ENCODE measurements around the gene TBC1D20.
A peak's percentile ranks its signal among the peaks of the same experiment; 100 is the strongest.

The TBC1D20 gene

GRCh38 chr20:437787-438486, 24.4 kb downstream of the TBC1D20 start:
- no peak for DNase-seq

DNA sequence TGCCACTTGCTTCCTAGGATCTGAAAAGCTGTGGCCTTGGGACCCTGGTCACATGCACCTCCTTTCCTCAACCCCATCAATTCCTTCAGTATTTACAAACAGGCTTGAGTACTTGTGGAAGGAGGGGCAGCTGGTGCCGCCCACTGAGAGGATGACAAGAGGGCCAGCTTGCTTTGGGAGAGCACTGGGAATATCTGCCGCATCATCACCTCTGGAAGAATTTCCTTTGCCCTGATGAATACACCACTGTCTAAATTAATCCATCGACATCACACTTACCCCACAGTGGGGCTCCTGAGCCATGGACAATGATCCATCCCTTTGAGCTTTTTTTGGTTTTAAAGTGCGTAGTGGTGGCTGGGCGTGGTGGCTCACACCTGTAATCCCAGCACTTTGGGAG, 25.9 kb downstream of the TBC1D20 start:
- DNase-seq, result no peak

- no peak for DNase-seq
Measured at GRCh38 chr20:435558-435957, 26.8 kb downstream of the TBC1D20 start.

DNA sequence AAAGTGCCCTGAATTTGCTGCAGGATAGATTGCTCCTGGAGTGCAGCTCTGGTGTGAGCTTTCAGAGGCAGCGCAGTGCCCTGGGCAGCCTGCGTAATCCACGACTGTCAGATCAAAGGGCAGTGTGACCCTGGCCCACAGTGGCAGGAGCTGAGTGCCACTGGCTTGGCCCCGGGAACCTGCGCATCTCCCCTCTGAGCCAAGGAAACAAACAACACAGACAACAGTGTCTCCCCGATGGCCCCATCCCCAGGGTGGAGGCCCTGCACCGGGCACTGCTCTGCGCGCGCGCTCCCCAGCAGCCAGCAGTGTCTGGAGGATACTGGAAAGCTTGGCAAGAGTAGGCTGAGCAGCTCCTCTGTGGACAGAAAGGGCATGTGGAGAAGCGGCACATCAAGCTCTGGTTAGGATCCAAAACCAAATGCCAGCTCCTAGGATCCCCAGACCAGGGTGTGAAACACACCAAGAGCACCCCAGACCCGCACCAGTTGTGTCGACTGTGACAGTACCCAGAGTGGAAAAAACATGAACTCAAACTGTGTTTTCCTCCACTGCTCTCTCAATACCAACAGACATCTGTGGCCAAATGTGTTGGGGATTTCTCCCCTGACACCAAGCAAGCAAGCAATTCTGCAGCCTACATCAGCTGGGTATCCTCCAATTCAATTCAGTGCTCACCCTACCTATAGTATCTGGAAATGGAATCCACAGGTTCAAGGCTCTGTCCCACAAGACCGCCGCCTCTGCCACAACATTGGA, 27.5 kb downstream of the TBC1D20 start:
- no peak for DNase-seq

- DNase-seq, result no peak
Measured at GRCh38 chr20:434221-434620, 28.1 kb downstream of the TBC1D20 start.

GRCh38 chr20:433300-433975, 28.9 kb downstream of the TBC1D20 start:
- peak; percentile 80 for DNase-seq

GRCh38 chr20:432677-433299, 29.5 kb downstream of the TBC1D20 start:
- DNase-seq, result no peak

GRCh38 chr20:432208-432607, 30.1 kb downstream of the TBC1D20 start:
- no peak for DNase-seq

GRCh38 chr20:431012-431904, 31.1 kb downstream of the TBC1D20 start:
- peak; percentile 40 for DNase-seq

DNA sequence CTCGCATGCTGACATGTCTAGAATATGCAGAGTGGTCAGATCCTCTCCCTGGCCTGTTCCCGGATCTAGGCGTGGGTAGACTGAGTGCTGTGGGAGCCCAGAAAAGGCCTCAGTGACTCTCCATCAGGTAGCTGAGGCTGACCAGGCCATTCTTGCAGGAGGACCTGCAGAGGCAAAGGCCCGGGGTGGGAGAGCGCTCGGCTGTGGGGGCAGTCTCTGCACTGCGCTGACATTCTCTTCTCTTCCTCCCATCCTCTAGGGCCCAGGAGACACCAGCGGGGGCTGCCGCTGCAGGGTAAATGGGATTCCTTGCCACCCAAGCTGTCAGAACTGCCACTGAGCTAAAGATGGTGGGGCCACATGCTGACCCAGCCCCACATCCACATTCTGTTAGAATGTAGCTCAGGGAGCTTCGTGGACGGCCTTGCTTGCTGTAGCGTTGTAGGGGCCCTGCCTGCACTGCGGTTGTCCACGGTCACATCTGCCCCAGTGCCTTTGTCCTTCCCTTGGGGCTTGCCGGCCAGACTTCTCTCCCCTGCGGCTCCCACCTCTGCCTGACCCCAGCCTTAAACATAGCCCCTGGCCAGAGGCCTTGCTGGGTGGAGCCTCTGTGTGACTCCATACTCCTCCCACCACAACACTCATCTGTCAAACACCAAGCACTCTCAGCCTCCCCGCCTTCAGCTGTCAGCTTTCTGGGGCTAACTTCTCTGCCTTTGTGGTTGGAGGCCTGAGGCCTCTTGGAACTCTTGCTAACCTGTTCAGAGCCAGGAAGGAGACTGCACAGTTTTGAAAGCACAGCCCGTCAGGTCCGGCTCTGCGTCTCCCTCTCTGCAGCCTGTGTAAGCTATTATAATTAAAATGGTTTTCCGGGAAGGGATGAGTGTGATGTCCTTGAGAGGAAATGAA, 32.0 kb downstream of the TBC1D20 start:
- no peak for DNase-seq

GRCh38 chr20:428658-429200, 33.6 kb downstream of the TBC1D20 start:
- no peak for DNase-seq

DNA sequence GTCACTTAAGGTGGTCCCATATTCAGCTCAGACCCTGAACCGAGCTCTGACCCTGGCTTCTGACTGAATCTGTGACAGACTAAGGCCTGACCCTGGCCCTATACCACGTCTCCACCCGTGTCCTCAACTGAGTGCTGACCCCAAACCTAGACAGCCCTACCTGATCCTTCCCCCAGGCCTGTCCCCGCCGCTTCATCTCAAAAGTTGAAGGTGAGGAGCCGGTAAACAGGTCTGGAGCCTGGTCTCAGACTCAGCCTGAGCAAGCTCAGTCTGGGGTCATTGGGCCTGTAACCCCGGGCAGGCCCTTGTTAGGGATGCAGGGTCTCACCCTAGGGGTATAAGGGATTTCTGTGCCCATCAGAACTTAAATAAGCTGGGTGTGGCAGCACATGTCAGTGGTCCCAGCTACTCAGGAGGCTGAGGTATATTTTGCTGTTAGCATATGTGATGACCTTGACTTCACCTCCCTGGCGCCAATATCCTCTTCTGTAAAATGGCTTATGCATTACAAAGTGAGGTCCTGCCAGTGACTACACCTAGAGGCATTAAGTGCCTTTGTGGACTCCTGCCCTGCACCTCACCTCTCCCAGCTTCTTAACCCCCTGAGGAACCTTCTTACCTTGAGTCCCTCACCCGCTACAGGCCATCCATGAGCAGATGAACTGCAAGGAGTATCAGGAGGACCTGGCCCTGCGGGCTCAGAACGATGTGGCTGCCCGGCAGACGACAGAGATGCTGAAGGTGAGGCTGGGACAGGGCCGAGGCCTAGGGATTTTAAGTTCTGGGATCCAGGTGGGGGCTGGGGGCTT, 34.3 kb downstream of the TBC1D20 start:
- no peak for DNase-seq

DNA sequence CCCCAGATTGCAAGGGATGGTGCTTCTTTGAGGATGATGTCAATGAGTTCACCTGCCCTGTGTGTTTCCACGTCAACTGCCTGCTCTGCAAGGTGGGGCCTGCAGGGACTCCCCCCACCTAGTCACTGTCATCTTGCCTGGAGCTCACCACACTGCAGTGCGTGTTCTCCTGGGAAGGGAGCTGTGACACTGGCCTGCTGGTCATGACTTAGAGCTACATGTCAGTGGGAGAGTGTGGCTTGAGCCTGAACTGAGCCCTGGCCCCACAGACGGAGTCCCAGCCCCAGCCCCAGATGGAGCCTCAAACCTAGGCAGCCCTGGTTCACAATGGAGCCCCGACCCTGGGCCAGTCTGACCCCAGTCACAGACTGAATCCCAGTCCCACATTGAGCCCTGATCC, 34.9 kb downstream of the TBC1D20 start:
- no peak for DNase-seq

DNA sequence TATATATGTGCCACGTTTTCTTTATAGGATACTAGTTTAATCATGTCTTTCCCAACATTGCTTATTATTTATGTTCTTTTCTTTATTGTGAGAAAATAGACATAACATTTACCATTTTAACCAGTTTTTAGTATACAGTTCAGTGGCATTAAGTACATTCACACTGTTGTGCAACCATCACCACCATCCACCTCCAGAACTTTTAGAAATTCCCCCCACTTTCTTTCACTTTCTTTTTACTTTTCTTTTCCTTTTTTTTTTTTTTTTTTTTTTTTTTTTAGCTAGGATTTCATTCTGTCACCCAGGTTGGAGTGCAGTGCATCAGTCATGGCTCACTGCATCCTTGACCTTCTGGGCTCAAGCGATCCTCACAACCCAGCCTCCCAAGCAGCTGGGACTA, 35.8 kb downstream of the TBC1D20 start:
- DNase-seq, result no peak

DNA sequence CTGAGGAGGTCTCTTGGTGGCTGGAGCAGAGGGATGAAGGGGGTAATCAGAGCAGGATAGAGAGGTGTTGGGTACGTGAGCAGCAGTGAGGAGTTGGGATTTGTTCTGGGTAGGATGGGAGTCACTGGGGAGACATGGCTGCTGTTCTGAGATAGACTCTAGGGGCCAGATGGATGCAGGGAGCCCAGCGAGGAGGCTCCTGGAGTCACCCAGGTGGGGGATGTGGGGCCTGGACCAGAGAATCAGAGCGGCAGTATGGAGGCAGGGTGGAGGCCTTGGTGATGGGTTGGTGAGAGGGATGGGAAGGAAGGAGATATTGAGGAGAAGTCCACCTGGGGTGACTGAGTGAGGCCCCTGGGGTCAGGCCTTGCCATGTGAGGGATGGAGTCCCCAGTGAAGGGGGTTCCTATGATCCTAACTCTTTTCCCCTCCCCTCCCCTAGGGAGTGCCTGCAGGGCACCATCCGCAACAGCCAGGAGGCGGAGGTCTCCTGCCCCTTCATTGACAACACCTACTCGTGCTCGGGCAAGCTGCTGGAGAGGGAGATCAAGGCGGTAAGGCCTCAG, 40.6 kb downstream of the TBC1D20 start:
- no peak for DNase-seq

DNA sequence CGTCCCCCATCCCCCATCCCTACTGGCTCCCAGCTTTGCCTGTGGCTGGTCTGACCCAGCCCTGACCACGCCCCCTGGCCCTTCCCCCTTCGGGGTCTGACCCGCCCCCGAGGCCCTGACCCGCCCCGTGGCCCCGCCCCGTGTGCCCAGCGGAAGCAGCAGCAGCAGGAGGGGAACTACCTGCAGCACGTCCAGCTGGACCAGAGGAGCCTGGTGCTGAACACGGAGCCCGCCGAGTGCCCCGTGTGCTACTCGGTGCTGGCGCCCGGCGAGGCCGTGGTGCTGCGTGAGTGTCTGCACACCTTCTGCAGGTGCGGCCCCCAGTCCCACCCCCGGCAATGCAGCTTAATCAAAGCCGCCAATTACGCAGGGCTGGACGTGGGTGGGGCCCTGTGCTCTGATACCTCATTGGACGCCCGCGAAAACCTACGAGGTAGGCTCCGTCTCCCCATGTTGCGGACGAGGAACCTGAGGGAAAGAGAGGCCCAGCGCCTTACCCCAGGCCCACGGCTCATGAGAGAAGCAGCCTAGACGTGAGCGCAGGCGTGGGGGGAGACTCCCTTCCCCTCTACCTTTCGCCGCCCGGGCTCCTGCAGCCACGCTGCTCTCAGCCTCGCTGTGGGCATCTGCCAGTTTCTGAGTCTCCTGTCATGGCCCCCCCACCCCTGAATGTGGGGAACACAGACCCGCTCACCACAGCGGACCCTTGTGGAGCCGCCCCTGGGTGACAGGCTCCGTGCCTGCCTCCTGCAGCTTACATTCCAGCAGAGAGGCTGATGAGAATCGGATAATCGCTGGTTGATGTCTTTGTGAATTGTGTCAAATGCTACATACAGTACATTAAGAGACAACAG, 41.4 kb downstream of the TBC1D20 start:
- DNase-seq, result no peak

DNA sequence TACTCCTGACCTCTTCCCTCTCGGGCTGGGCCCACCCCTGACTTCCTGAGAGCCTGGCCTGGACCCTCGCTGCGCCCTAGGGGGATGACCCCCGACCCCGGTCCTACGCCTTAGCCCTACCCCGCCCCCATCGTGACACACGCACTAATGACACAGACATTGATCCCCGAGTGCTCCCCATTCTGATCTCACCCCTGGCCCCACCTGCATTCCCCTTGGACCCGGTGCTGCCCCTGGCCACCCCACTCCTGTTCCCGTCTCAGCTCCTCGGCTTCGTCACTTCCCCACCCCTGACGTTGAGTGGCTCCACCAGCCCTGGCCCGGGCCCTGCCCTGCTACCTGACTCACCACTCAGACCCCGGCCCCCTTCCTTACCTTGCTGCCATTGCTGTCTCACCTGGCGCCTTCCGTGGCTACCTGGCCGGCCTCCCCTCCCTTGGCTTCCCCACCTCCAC, 42.1 kb downstream of the TBC1D20 start:
- no peak for DNase-seq

- DNase-seq, result no peak
Measured at GRCh38 chr20:419556-420165, 42.7 kb downstream of the TBC1D20 start.
